LNCAP (cell line): ENCODE data around the gene GREB1.

ENCODE experiments used
- CTCF ChIP-seq: fragments of 450-650 bp; IDR thresholded peaks from 2 replicates; pipeline ENCODE4 v1.5.1; 2017; ENCODE audit warnings: mild to moderate bottlenecking

Gene GREB1

DNA sequence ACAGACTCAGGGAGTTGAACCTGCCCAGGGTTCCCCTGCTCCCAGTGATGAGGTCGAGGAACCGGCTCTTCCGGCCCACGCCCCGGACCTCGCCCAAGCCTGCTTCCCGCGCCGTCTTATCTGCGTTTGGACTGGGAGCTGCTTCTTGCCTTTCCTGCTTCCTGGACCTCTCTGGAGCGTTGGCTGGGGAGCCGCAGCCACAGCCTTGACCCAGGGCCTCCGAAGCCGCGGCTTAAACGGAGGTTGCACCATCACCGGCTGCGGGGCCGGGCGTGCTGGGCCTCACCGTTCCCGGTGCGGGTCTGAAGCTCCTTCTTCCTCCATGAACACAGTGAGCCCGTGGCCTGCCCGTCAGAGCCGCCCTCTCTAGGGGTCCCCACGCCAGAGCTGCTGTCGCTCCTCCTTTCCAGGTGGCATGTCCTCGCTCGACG is 122.8 kb downstream of the GREB1 start:
- no peak for TF ChIP-seq CTCF

DNA sequence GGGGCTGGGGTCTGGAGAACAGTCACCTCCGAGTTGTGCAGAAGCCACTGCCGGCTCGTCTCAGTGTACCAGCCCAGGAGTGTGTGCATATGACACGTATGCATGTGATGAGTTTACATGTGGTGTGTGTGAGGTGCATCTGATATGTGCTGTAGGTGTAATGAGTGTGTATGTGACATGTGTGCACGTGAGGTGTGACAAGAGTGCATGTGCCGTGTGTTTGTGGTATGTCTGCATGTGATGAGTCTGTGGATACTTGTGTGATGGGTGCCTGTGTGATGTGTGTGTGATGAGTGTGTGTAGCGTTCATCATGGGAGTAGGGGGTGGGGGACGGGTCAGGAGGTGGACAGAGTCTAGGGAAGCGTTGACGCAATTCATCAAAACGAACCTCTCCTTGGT is 123.3 kb downstream of the GREB1 start:
- no peak for TF ChIP-seq CTCF

GRCh38 chr2:11657646-11658045 is 123.8 kb downstream of the GREB1 start:
- no peak for TF ChIP-seq CTCF

GRCh38 chr2:11658208-11659114 is 124.6 kb downstream of the GREB1 start:
- no peak for TF ChIP-seq CTCF

DNA sequence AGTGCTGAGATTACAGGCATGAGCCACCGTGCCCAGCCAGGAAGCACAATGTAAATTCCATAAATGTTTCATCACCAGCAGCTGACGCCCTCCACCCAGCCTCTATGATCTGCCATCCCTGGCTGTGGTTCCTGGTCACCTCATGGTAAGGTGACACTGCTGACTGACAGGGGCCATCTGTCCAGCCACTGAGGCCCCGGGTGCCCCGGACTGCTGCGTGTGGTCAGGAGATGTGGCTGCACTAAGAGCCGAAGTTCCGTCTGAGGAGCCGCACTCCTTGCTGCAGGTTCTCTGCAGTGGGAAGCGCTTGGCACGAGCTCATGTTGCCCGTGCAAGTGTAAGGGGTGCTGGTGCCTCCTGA is 125.2 kb downstream of the GREB1 start:
- TF ChIP-seq CTCF, result no peak

- no peak for TF ChIP-seq CTCF
These were observed 126.0 kb downstream of the GREB1 start for GRCh38 chr2:11659851-11660250.

- TF ChIP-seq CTCF, result no peak
These were observed 128.1 kb downstream of the GREB1 start for GRCh38 chr2:11661891-11662435.
